ENCODE data around the gene DNAJA1. TPM values are rescaled to one million over a fixed set of nuclear protein-coding genes. Genes with fewer than 3 reads are reported as not detected.

DNAJA1 gene
- total and polyA plus RNA-seq, 5 donors from 2014 or later: 82.4 to 214 (median 104) TPM

GRCh38 chr9:33019797-33020196 is 5.3 kb upstream of the DNAJA1 start:
- Histone ChIP-seq H3K36me3 (ENCODE audit: control insufficient read depth, insufficient read depth, low read length) (no peaks in the 10 kb centered on the region), H3K27me3 (ENCODE audit: control insufficient read depth, insufficient read depth, low read length) (no peaks in the 10 kb centered on the region), H3K9me3 (ENCODE audit: control insufficient read depth in 2 of 2, low read length in 2 of 2) (no peaks in the 10 kb centered on the region), H3K27ac (ENCODE audit: insufficient read depth, low read length, poor library complexity, severe bottlenecking) (no peak overlapping the region), H3K4me3 (ENCODE audit: low read depth, low read length) (no peak overlapping the region), H3K4me1 (ENCODE audit: control insufficient read depth, insufficient read depth, low read length, poor library complexity, severe bottlenecking) (peaks cover 12% of the 10 kb centered on the region)
- Mint-ChIP-seq H3K4me1 (peaks cover 19 to 44% (median 30%) of the 10 kb centered on the region in 4 donors), H3K27ac (peak overlapping the region in 1 of 3 donors; percentile 54), H3K9me3 (no peaks in the 10 kb centered on the region), H3K36me3 (peaks cover 10% of the 10 kb centered on the region), H3K27me3 (no peaks in the 10 kb centered on the region), H3K4me3 (peak overlapping the region in 2 of 4 donors; percentile 1 to 19)
- ATAC-seq (ENCODE audit: low read depth in 2 of 2) (no peak), DNase-seq (no peak)

DNA sequence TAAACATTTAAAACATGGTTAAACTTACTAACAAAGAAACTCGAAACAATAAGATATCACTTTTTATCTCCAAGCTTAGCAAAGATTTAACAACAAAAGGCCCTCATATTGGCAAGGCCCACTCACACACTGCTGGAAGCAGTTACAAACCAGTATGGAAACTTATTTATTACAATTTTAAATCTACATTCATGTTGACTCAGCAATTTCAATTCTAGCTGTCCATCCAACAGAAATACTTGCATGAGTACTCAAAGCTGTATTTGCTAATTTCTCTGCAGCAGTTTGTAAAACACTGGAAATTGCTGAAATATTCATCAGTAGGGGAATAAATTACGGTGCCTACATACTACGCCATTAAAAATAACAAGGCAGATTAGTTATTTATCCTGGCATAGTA is 2.8 kb upstream of the DNAJA1 start:
- peak overlapping the region in 1 of 3 donors; percentile 54 for H3K27ac Mint-ChIP-seq
- Histone ChIP-seq H3K4me1 (ENCODE audit: control insufficient read depth, insufficient read depth, low read length, poor library complexity, severe bottlenecking) (peaks cover 25% of the 10 kb centered on the region), H3K4me3 (ENCODE audit: low read depth, low read length) (peak overlapping the region; percentile 47), H3K36me3 (ENCODE audit: control insufficient read depth, insufficient read depth, low read length) (peaks cover 7% of the 10 kb centered on the region), H3K9me3 (ENCODE audit: control insufficient read depth in 2 of 2, low read length in 2 of 2) (no peaks in the 10 kb centered on the region), H3K27me3 (ENCODE audit: control insufficient read depth, insufficient read depth, low read length) (no peaks in the 10 kb centered on the region), H3K27ac (ENCODE audit: insufficient read depth, low read length, poor library complexity, severe bottlenecking) (no peak overlapping the region)
- DNase-seq: no peak
- ATAC-seq (ENCODE audit: low read depth in 2 of 2): no peak
- H3K4me1 Mint-ChIP-seq: peaks cover 30 to 57% (median 42%) of the 10 kb centered on the region in 4 donors
- H3K27me3 Mint-ChIP-seq: no peaks in the 10 kb centered on the region
- peak overlapping the region in 3 of 4 donors; percentile 50 to 98 (median 68) for H3K4me3 Mint-ChIP-seq
- no peaks in the 10 kb centered on the region for H3K9me3 Mint-ChIP-seq
- H3K36me3 Mint-ChIP-seq: peaks cover 14% of the 10 kb centered on the region

DNA sequence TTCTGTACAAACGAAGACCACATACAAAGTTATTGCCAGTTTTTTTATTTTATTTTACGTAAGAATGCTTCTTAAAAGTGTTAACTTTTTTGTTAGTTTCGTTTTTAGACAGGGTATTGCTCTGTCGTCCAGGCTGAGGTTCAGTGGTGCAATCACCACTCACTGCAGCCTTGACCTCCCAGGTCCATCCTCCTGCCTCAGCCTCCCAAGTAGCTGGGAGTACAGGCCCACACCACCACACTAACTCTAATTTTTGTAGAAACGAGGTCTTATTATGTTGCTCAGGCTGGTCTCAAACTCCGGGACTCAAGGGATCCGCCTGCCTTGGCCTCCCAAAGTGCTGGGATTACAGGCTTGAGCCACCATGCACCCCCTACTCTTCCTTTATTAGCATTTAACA is 2.3 kb upstream of the DNAJA1 start:
- peaks cover 29% of the 10 kb centered on the region for H3K4me1 ChIP-seq (ENCODE audit: control insufficient read depth, insufficient read depth, low read length, poor library complexity, severe bottlenecking)
- ATAC-seq (ENCODE audit: low read depth in 2 of 2) (no peak), DNase-seq (no peak)
- peaks cover 30 to 62% (median 43%) of the 10 kb centered on the region in 4 donors for H3K4me1 Mint-ChIP-seq
- H3K27ac Mint-ChIP-seq: peak overlapping the region in 2 of 3 donors; percentile 54 to 55
- H3K27me3 ChIP-seq (ENCODE audit: control insufficient read depth, insufficient read depth, low read length): no peaks in the 10 kb centered on the region
- H3K9me3 Mint-ChIP-seq: no peaks in the 10 kb centered on the region
- H3K36me3 Mint-ChIP-seq: peaks cover 14% of the 10 kb centered on the region
- no peaks in the 10 kb centered on the region for H3K27me3 Mint-ChIP-seq
- peak overlapping the region in 2 of 4 donors; percentile 48 to 98 for H3K4me3 Mint-ChIP-seq
- peaks cover 9% of the 10 kb centered on the region for H3K36me3 ChIP-seq (ENCODE audit: control insufficient read depth, insufficient read depth, low read length)
- H3K4me3 ChIP-seq (ENCODE audit: low read depth, low read length): peak overlapping the region; percentile 47
- no peaks in the 10 kb centered on the region for H3K9me3 ChIP-seq (ENCODE audit: control insufficient read depth in 2 of 2, low read length in 2 of 2)
- no peak overlapping the region for H3K27ac ChIP-seq (ENCODE audit: insufficient read depth, low read length, poor library complexity, severe bottlenecking)

GRCh38 chr9:33023661-33024060 is 1.4 kb upstream of the DNAJA1 start:
- H3K4me3 Mint-ChIP-seq: peak overlapping the region; percentile 95 to 98 (median 98)
- H3K4me1 Mint-ChIP-seq: peaks cover 38 to 71% (median 52%) of the 10 kb centered on the region in 4 donors
- Histone ChIP-seq H3K4me3 (ENCODE audit: low read depth, low read length) (peak overlapping the region; percentile 91), H3K36me3 (ENCODE audit: control insufficient read depth, insufficient read depth, low read length) (peaks cover 13% of the 10 kb centered on the region), H3K27me3 (ENCODE audit: control insufficient read depth, insufficient read depth, low read length) (no peaks in the 10 kb centered on the region), H3K9me3 (ENCODE audit: control insufficient read depth in 2 of 2, low read length in 2 of 2) (no peaks in the 10 kb centered on the region), H3K4me1 (ENCODE audit: control insufficient read depth, insufficient read depth, low read length, poor library complexity, severe bottlenecking) (peaks cover 39% of the 10 kb centered on the region), H3K27ac (ENCODE audit: insufficient read depth, low read length, poor library complexity, severe bottlenecking) (peak overlapping the region; percentile 99)
- peak overlapping the region; percentile 39 to 97 (median 79) for H3K27ac Mint-ChIP-seq
- H3K27me3 Mint-ChIP-seq: no peaks in the 10 kb centered on the region
- no peak for DNase-seq
- no peaks in the 10 kb centered on the region for H3K9me3 Mint-ChIP-seq
- ATAC-seq (ENCODE audit: low read depth in 2 of 2): no peak
- peaks cover 20% of the 10 kb centered on the region for H3K36me3 Mint-ChIP-seq

DNA sequence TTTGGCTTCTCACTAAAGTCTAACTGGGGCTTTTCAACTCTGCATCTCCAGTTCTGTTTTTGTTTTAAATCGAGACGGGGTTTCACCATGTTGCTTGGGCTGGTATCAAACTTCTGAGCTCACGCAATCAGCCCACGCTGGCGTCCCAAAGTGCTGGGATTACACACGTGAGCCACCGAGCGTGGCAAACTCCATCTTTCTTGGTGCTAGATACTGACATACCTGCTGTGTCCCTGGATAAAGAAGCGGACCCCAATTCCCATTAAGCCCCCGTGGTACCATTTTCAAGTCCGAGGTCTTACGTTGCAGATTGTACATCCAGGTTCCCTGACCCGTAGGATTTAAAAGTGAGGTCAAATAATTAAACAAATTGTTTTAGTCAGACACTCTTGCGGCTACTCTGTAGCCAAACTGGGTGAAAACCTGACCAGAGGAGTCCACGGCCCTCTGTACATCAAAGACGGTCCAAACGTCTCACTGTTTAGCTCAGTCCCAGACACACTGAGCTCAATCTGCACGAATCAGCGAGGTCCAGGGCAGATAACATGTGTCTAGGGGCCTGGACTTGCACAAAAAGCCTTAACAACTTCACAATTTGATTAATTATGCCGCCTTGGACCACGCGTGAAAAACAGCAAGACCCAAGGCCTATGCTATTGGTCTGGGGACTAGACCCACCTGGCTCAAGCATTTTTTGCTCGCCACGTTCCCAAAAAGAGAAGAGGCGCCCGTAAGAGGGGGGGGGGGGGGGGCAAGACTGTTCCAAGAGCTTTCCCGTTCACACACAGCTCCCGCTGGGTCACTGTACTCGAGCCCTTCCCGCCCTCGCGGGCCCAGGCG is 727 bp upstream of the DNAJA1 start:
- Histone ChIP-seq H3K4me3 (ENCODE audit: low read depth, low read length) (peak overlapping the region; percentile 91), H3K27ac (ENCODE audit: insufficient read depth, low read length, poor library complexity, severe bottlenecking) (peak overlapping the region; percentile 99), H3K36me3 (ENCODE audit: control insufficient read depth, insufficient read depth, low read length) (peaks cover 20% of the 10 kb centered on the region), H3K9me3 (ENCODE audit: control insufficient read depth in 2 of 2, low read length in 2 of 2) (no peaks in the 10 kb centered on the region), H3K27me3 (ENCODE audit: control insufficient read depth, insufficient read depth, low read length) (no peaks in the 10 kb centered on the region), H3K4me1 (ENCODE audit: control insufficient read depth, insufficient read depth, low read length, poor library complexity, severe bottlenecking) (peaks cover 45% of the 10 kb centered on the region)
- Mint-ChIP-seq H3K4me3 (peak overlapping the region; percentile 95 to 98 (median 98)), H3K27me3 (no peaks in the 10 kb centered on the region), H3K36me3 (peaks cover 20% of the 10 kb centered on the region), H3K9me3 (no peaks in the 10 kb centered on the region), H3K27ac (peak overlapping the region; percentile 79 to 97 (median 91)), H3K4me1 (peaks cover 44 to 78% (median 58%) of the 10 kb centered on the region in 4 donors)
- no peak for ATAC-seq (ENCODE audit: low read depth in 2 of 2)
- peak in 1 of 3 donors; percentile 35 for DNase-seq

- Histone ChIP-seq H3K27ac (ENCODE audit: insufficient read depth, low read length, poor library complexity, severe bottlenecking) (peak overlapping the region; percentile 99), H3K27me3 (ENCODE audit: control insufficient read depth, insufficient read depth, low read length) (no peaks in the 10 kb centered on the region), H3K9me3 (ENCODE audit: control insufficient read depth in 2 of 2, low read length in 2 of 2) (no peaks in the 10 kb centered on the region), H3K4me3 (ENCODE audit: low read depth, low read length) (peak overlapping the region; percentile 92), H3K4me1 (ENCODE audit: control insufficient read depth, insufficient read depth, low read length, poor library complexity, severe bottlenecking) (peaks cover 50% of the 10 kb centered on the region), H3K36me3 (ENCODE audit: control insufficient read depth, insufficient read depth, low read length) (peaks cover 34% of the 10 kb centered on the region)
- ATAC-seq (ENCODE audit: low read depth in 2 of 2): peak; percentile 40 to 47
- H3K27ac Mint-ChIP-seq: peak overlapping the region; percentile 79 to 97 (median 92)
- DNase-seq: peak; percentile 78 to 81 (median 80)
- peaks cover 26% of the 10 kb centered on the region for H3K36me3 Mint-ChIP-seq
- no peaks in the 10 kb centered on the region for H3K9me3 Mint-ChIP-seq
- H3K4me1 Mint-ChIP-seq: peaks cover 48 to 80% (median 63%) of the 10 kb centered on the region in 4 donors
- H3K27me3 Mint-ChIP-seq: no peaks in the 10 kb centered on the region
- peak overlapping the region; percentile 95 to 98 (median 98) for H3K4me3 Mint-ChIP-seq
Measured at GRCh38 chr9:33025572-33026342, 684 bp downstream of the DNAJA1 start.

GRCh38 chr9:33029231-33029786 is 4.2 kb downstream of the DNAJA1 start:
- Histone ChIP-seq H3K9me3 (ENCODE audit: control insufficient read depth in 2 of 2, low read length in 2 of 2) (no peaks in the 10 kb centered on the region), H3K27me3 (ENCODE audit: control insufficient read depth, insufficient read depth, low read length) (no peaks in the 10 kb centered on the region), H3K27ac (ENCODE audit: insufficient read depth, low read length, poor library complexity, severe bottlenecking) (peak overlapping the region; percentile 18), H3K4me3 (ENCODE audit: low read depth, low read length) (peak overlapping the region; percentile 61), H3K4me1 (ENCODE audit: control insufficient read depth, insufficient read depth, low read length, poor library complexity, severe bottlenecking) (peaks cover 56% of the 10 kb centered on the region), H3K36me3 (ENCODE audit: control insufficient read depth, insufficient read depth, low read length) (peaks cover 68% of the 10 kb centered on the region)
- H3K27me3 Mint-ChIP-seq: no peaks in the 10 kb centered on the region
- H3K4me1 Mint-ChIP-seq: peaks cover 52 to 68% (median 61%) of the 10 kb centered on the region in 4 donors
- peaks cover 48% of the 10 kb centered on the region for H3K36me3 Mint-ChIP-seq
- peak overlapping the region in 2 of 3 donors; percentile 29 to 48 for H3K27ac Mint-ChIP-seq
- H3K9me3 Mint-ChIP-seq: no peaks in the 10 kb centered on the region
- no peak for DNase-seq
- H3K4me3 Mint-ChIP-seq: peak overlapping the region in 3 of 4 donors; percentile 2 to 73 (median 68)
- ATAC-seq (ENCODE audit: low read depth in 2 of 2): no peak
